Uterus (tissue), 2 donors: Measurements from ENCODE around the gene RASA2.

Experiments
- CTCF ChIP-seq, 4 experiments: fragments of 200-600 bp in 2 of 4; fragments of 450-650 bp in 2 of 4; sonication (generic) in 2 of 4; IDR thresholded peaks; one replicate each; pipeline ENCODE4 v1.5.1; 2016 to 2019; ENCODE audit warnings: antibody characterized with exemption in 4 of 4, mild to moderate bottlenecking in 2 of 4, moderate library complexity in 1 of 4
- POLR2A ChIP-seq, 2 donors: fragments of 450-650 bp; IDR thresholded peaks; one replicate each; pipeline ENCODE4 v1.6.1; 2016; ENCODE audit warnings: antibody characterized with exemption in 2 of 2, mild to moderate bottlenecking in 1 of 2, moderate library complexity in 1 of 2

- TF ChIP-seq CTCF (IDR thresholded peaks at IDR 0.05) (no peak), POLR2A (IDR thresholded peaks at IDR 0.05) (no peak)
Observed at GRCh38 chr3:141445990-141446389, 40.8 kb upstream of the RASA2 start.
